ENCODE data around the gene CASR.

The CASR gene

GRCh38 chr3:122316368-122316767 is 132.9 kb downstream of the CASR start:
- H3K36me3 ChIP-seq (ENCODE audit: insufficient read depth, low read length) = no peaks in the 10 kb centered on the region

GRCh38 chr3:122318620-122319019 is 135.2 kb downstream of the CASR start:
- Histone ChIP-seq H3K9ac (ENCODE audit: low read depth, low read length) (no peak overlapping the region), H3K9me3 (ENCODE audit: control insufficient read depth, insufficient read depth, low read length) (peaks cover 4% of the 10 kb centered on the region; the same call in 1 of the 2 replicates), H3K4me1 (ENCODE audit: insufficient read depth, low read length) (no peaks in the 10 kb centered on the region)

More at GRCh38 chr3:122316368-122316767, 132.9 kb downstream of the CASR start:
- Histone ChIP-seq H3K9ac (ENCODE audit: low read depth, low read length) (no peak overlapping the region), H3K9me3 (ENCODE audit: control insufficient read depth, insufficient read depth, low read length) (peaks cover 4% of the 10 kb centered on the region; the same call in 1 of the 2 replicates), H3K4me1 (ENCODE audit: insufficient read depth, low read length) (no peaks in the 10 kb centered on the region)

GRCh38 chr3:122322095-122323075 is 138.9 kb downstream of the CASR start:
- Histone ChIP-seq H3K9ac (ENCODE audit: low read depth, low read length) (no peak overlapping the region), H3K36me3 (ENCODE audit: insufficient read depth, low read length) (no peaks in the 10 kb centered on the region), H3K9me3 (ENCODE audit: control insufficient read depth, insufficient read depth, low read length) (peaks cover 4% of the 10 kb centered on the region; the same call in 1 of the 2 replicates), H3K4me1 (ENCODE audit: insufficient read depth, low read length) (no peaks in the 10 kb centered on the region)

More at GRCh38 chr3:122318620-122319019, 135.2 kb downstream of the CASR start:
- no peaks in the 10 kb centered on the region for H3K36me3 ChIP-seq (ENCODE audit: insufficient read depth, low read length)

GRCh38 chr3:122324871-122325323 is 141.4 kb downstream of the CASR start, which contains the start of gene CSTA:
TSS of gene CSTA (plus strand) at chr3:122325248. CDS start at chr3:122325293, 45 bp downstream.
- Histone ChIP-seq H3K36me3 (ENCODE audit: insufficient read depth, low read length) (no peaks in the 10 kb centered on the region), H3K9ac (ENCODE audit: low read depth, low read length) (no peak within 1 kb of the TSS)

GRCh38 chr3:122325769-122326168 is 142.3 kb downstream of the CASR start:
- H3K9ac ChIP-seq (ENCODE audit: low read depth, low read length) = no peak overlapping the region
- no peaks in the 10 kb centered on the region for H3K36me3 ChIP-seq (ENCODE audit: insufficient read depth, low read length)
- no peaks in the 10 kb centered on the region for H3K4me1 ChIP-seq (ENCODE audit: insufficient read depth, low read length)
- H3K9me3 ChIP-seq (ENCODE audit: control insufficient read depth, insufficient read depth, low read length) = 0 out of 2 replicates have a peak, but pooled peaks cover 3% of the 10 kb centered on the region

More at GRCh38 chr3:122324871-122325323, 141.4 kb downstream of the CASR start, which contains the start of gene CSTA:
- H3K4me1 ChIP-seq (ENCODE audit: insufficient read depth, low read length) = no peaks in the 10 kb centered on the region
- H3K9me3 ChIP-seq (ENCODE audit: control insufficient read depth, insufficient read depth, low read length) = 0 out of 2 replicates have a peak, but pooled peaks cover 4% of the 10 kb centered on the region

- Histone ChIP-seq H3K4me1 (ENCODE audit: insufficient read depth, low read length) (no peaks in the 10 kb centered on the region), H3K36me3 (ENCODE audit: insufficient read depth, low read length) (no peaks in the 10 kb centered on the region), H3K9me3 (ENCODE audit: control insufficient read depth, insufficient read depth, low read length) (no peaks in the 10 kb centered on the region), H3K9ac (ENCODE audit: low read depth, low read length) (no peak overlapping the region)
Observed at GRCh38 chr3:122331886-122332285, 148.4 kb downstream of the CASR start.

- Histone ChIP-seq H3K9ac (ENCODE audit: low read depth, low read length) (no peak overlapping the region), H3K36me3 (ENCODE audit: insufficient read depth, low read length) (no peaks in the 10 kb centered on the region), H3K9me3 (ENCODE audit: control insufficient read depth, insufficient read depth, low read length) (no peaks in the 10 kb centered on the region), H3K4me1 (ENCODE audit: insufficient read depth, low read length) (no peaks in the 10 kb centered on the region)
Observed at GRCh38 chr3:122332551-122332950, 149.1 kb downstream of the CASR start.

Data from ES-I3 (cell line).